Measurements from ENCODE around the gene CGB8.
"Not testable (repeated sequence)": the region's sequence is repeated elsewhere in the genome, so short reads cannot be mapped to it uniquely, and the experiment has no call there.

GRCh38 chr19:49024233-49024632 is 24.7 kb downstream of the CGB8 start, which contains the start of gene CGB3:
- TF ChIP-seq TARDBP (IDR thresholded peaks at IDR 0.05); BHLHE40 (IDR thresholded peaks at IDR 0.05; ENCODE audit: borderline replicate concordance); SUZ12 (IDR thresholded peaks at IDR 0.05); FOXA1 (IDR thresholded peaks at IDR 0.05); FOXK2 (IDR thresholded peaks at IDR 0.05); ZNF384 (IDR thresholded peaks at IDR 0.05): not testable (repeated sequence)

Data from HEK293T (cell line).